GM12878 (cell line): ENCODE data around the gene HOXD10. TPM values are rescaled to one million over a fixed set of nuclear protein-coding genes. Genes with fewer than 3 reads are reported as not detected.

ENCODE experiments used
- ATAC-seq: fragments of 200-7000 bp; cut with Tn5 transposase; 3 replicates; pipeline ENCODE4 v1.9.1; 2020; ENCODE audit warnings: mild to moderate bottlenecking, moderate library complexity
- BruUV-seq: library from RNA; stranded (reverse); fragments of 400-500 nt; replicated peaks from 2 replicates; lab custom pipeline; 2021; lab: Mats Ljungman, UMichigan
- CTCF ChIA-PET: fragments of 300-600 bp; sonication (Branson Sonifier 250); formaldehyde crosslinking; extraction: SDS; loops from one replicate; lab custom pipeline; 2021; ENCODE audit warnings: inconsistent platforms; lab: Yijun Ruan, JAX
- POLR2A ChIA-PET: fragments of 350-600 bp; formaldehyde crosslinking; extraction: SDS; loops from one replicate; lab custom pipeline; 2021; ENCODE audit warnings: inconsistent platforms; lab: Charles Lee
- RAD21 ChIA-PET: fragments of 300-600 bp; sonication (Branson Sonifier 250); formaldehyde crosslinking; loops from one replicate; lab custom pipeline; 2023; ENCODE audit warnings: antibody characterized with exemption; ENCODE audit not compliant: unreplicated experiment; lab: Charles Lee
- SMC1A ChIA-PET: fragments of 300-600 bp; sonication (Branson Sonifier 250); formaldehyde crosslinking; loops from one replicate; lab custom pipeline; 2023; ENCODE audit not compliant: unreplicated experiment, uncharacterized antibody; lab: Charles Lee
- DNase-seq: peaks from one replicate; pipeline ENCODE4 v3.0.0-alpha.2; 2011; ENCODE audit warnings: low read depth, low spot score
- FAIRE-seq: peaks from 3 replicates; lab custom pipeline; 2011; peaks lifted over from hg19 to GRCh38; lab: Jason Lieb, UNC
- H2AFZ ChIP-seq: 2 replicates; pipeline ENCODE4 v1.6.0; 2011; ENCODE audit warnings: low read depth, low read length, control low read depth; ENCODE audit not compliant: control insufficient read depth
- H3K27ac ChIP-seq: 2 replicates; pipeline ENCODE4 v1.5.1; 2011; ENCODE audit warnings: control low read depth; ENCODE audit not compliant: control insufficient read depth, insufficient read depth
- H3K27me3 ChIP-seq, 2 experiments: replicated peaks in 1 of 2; 2 replicates each; pipeline versions ENCODE4 v1.6.0 to v1.6.1; 2011; ENCODE audit warnings: low read length in 1 of 2; ENCODE audit not compliant: control insufficient read depth in 2 of 2, insufficient read depth in 2 of 2
- H3K36me3 ChIP-seq, 2 experiments: 2 replicates each; pipeline ENCODE4 v1.5.1; 2011; ENCODE audit warnings: low read length in 1 of 2; ENCODE audit not compliant: control insufficient read depth in 2 of 2, insufficient read depth in 2 of 2
- H3K4me1 ChIP-seq: 2 replicates; pipeline ENCODE4 v1.6.1; 2011; ENCODE audit warnings: mild to moderate bottlenecking, low read length, moderate library complexity, mixed read lengths; ENCODE audit not compliant: control insufficient read depth, insufficient read depth
- H3K4me2 ChIP-seq: 2 replicates; pipeline ENCODE4 v1.6.0; 2011; ENCODE audit warnings: control low read depth; ENCODE audit not compliant: control insufficient read depth, insufficient read depth
- H3K4me3 ChIP-seq: fragments of 200-600 bp; sonication (generic); 2 replicates; pipeline ENCODE4 v1.5.1; 2016
- H3K79me2 ChIP-seq: 2 replicates; pipeline ENCODE4 v1.6.0; 2011; ENCODE audit warnings: low read length; ENCODE audit not compliant: control insufficient read depth, insufficient read depth
- H3K9ac ChIP-seq: 2 replicates; pipeline ENCODE4 v1.8.0; 2011; ENCODE audit warnings: low read length, control low read depth, mixed read lengths; ENCODE audit not compliant: control insufficient read depth, insufficient read depth
- H3K9me3 ChIP-seq: replicated peaks from 3 replicates; pipeline ENCODE4 v1.5.1; 2011; ENCODE audit warnings: mild to moderate bottlenecking, low read length; ENCODE audit not compliant: control insufficient read depth, insufficient read depth
- H4K20me1 ChIP-seq: 2 replicates; pipeline ENCODE4 v1.6.0; 2011; ENCODE audit not compliant: control insufficient read depth, insufficient read depth
- BCL11A ChIP-seq: IDR thresholded peaks from 2 replicates; pipeline ENCODE4 v1.6.1; 2011; ENCODE audit warnings: low read depth, low read length
- FOS ChIP-seq: IDR thresholded peaks from 3 replicates; pipeline ENCODE4 v1.6.1; 2011; ENCODE audit warnings: borderline replicate concordance; ENCODE audit not compliant: insufficient read length; ENCODE audit errors: extremely low read depth
- IKZF2 ChIP-seq, 2 experiments: fragments of 450-650 bp; IDR thresholded peaks; 2 replicates each; pipeline ENCODE4 v1.6.1; 2017; ENCODE audit warnings: mild to moderate bottlenecking in 2 of 2, moderate library complexity in 2 of 2
- NFYB ChIP-seq: IDR thresholded peaks from 2 replicates; pipeline ENCODE4 v1.6.1; 2011; ENCODE audit warnings: low read depth, mild to moderate bottlenecking, low read length, improper control_type of control experiment, moderate library complexity; ENCODE audit not compliant: insufficient read depth
- POU2F2 ChIP-seq: IDR thresholded peaks from 3 replicates; pipeline ENCODE4 v1.6.1; 2011; ENCODE audit warnings: low read depth, mild to moderate bottlenecking, low read length, borderline replicate concordance
- RBBP5 ChIP-seq: fragments of 200-600 bp; sonication (generic); conservative IDR thresholded peaks from 2 replicates; pipeline ENCODE4 v1.6.1; 2016
- SIX5 ChIP-seq: IDR thresholded peaks from 2 replicates; pipeline ENCODE4 v1.6.1; 2011; ENCODE audit warnings: mild to moderate bottlenecking, low read depth, low read length, moderate library complexity; ENCODE audit not compliant: severe bottlenecking
- WGBS: methylation state at CpG from one replicate; pipeline ENCODE4 v1.1.6; 2016; ENCODE audit warnings: low lambda C conversion rate; ENCODE audit not compliant: insufficient replicate concordance, insufficient coverage; ENCODE audit errors: missing lambda C conversion rate; 5-methylcytosine and 5-hydroxymethylcytosine counted together
- in situ Hi-C: fragments of 300-500 bp; cut with MboI; formaldehyde crosslinking; loops from 9 replicates; pipeline ENCODE4 v1.14.3; 2018; ENCODE audit warnings: mixed read lengths
- intact Hi-C: fragments of 100-400 bp; cut with micrococcal nuclease; formaldehyde crosslinking; loops from one replicate; pipeline ENCODE4 v1.14.2; 2022; ENCODE audit not compliant: unreplicated experiment
- polyA plus RNA-seq, 11 experiments: library from polyadenylated mRNA; depleted of rRNA in 4 of 11; unstranded in 6 of 11; stranded (reverse) in 5 of 11; fragments of >200 nt; fragmentation: Nextera tagmentation in 4 of 11; fragmentation: Illumina TruSeq in 1 of 11; extraction: Ambion mirVana in 4 of 11; extraction: Trizol in 1 of 11; gene quantifications; 1 replicate in 1 of 11; 2 replicates in 10 of 11; pipeline versions ENCODE4 v1.2.1 to v1.2.3, GENCODE V29; 2011 to 2016; ENCODE audit warnings: inconsistent platforms in 2 of 11, missing spikeins in 2 of 11, low read depth in 1 of 11
- total RNA-seq, 4 experiments: library from RNA; depleted of rRNA in 3 of 4; stranded (reverse); fragments of >200 nt in 3 of 4; fragmentation: Illumina TruSeq in 1 of 4; extraction: Trizol in 1 of 4; gene quantifications; 2 replicates each; pipeline versions ENCODE4 v1.2.1 to v1.2.3, GENCODE V29; 2013 to 2021

HOXD10 gene
- total and polyA plus RNA-seq, 10 of the 15 experiments (the other 5 are each of a cell fraction or from before 2014, with no cell fraction given): not detected

- SMC1A ChIA-PET: no interaction called here
- Histone ChIP-seq H3K27me3 (peaks cover 18 to 48% of the 10 kb centered on the region in 2 experiments), H3K79me2 (no peaks in the 10 kb centered on the region), H3K4me2 (no peak overlapping the region), H3K4me3 (no peak overlapping the region), H3K36me3 (no peaks in the 10 kb centered on the region), H4K20me1 (no peaks in the 10 kb centered on the region), H3K4me1 (no peaks in the 10 kb centered on the region), H3K27ac (no peak overlapping the region), H3K9ac (no peak overlapping the region), H3K9me3 (peaks cover 3% of the 10 kb centered on the region; the same call in 1 of the 3 replicates), H2AFZ (no peak overlapping the region)
- RAD21 ChIA-PET: no interaction called here
- no TSS peak for BruUV-seq
- no peak for DNase-seq
- ATAC-seq: no peak
- in situ Hi-C loops (no loop called here), intact Hi-C loops (no loop called here)
- CTCF ChIA-PET: no interaction called here
- 81% methylated on average over 34 of the region's 59 CpGs for WGBS
- POLR2A ChIA-PET: no interaction called here
- FAIRE-seq: no peak
- TF ChIP-seq BCL11A: no peak
- no peak for TF ChIP-seq FOS
- TF ChIP-seq NFYB: no peak
- TF ChIP-seq SIX5: no peak
- TF ChIP-seq POU2F2: no peak
- TF ChIP-seq IKZF2 (IDR thresholded peaks at IDR 0.05): no peak
- no peak for TF ChIP-seq RBBP5
These were observed 8.8 kb upstream of the HOXD10 start for GRCh38 chr2:176107731-176108181.
